LNCaP clone FGC (cell line): Measurements from ENCODE around the gene PHLPP1.

Experiments used
- DNase-seq: peaks from one replicate; pipeline ENCODE4 v3.0.0-alpha.2; 2011; ENCODE audit warnings: low read depth
- H3K4me3 ChIP-seq: 2 replicates; pipeline ENCODE4 v1.5.1; 2011; ENCODE audit warnings: mild to moderate bottlenecking, low read depth, low read length, control low read depth
- TF ChIP-seq, protein P1 (sequence below): IDR thresholded peaks from 2 replicates; pipeline ENCODE4 v1.5.1; 2012; ENCODE audit warnings: mild to moderate bottlenecking; ENCODE audit not compliant: control insufficient read depth, insufficient read depth; ENCODE audit errors: extremely low read depth

Gene PHLPP1

DNA sequence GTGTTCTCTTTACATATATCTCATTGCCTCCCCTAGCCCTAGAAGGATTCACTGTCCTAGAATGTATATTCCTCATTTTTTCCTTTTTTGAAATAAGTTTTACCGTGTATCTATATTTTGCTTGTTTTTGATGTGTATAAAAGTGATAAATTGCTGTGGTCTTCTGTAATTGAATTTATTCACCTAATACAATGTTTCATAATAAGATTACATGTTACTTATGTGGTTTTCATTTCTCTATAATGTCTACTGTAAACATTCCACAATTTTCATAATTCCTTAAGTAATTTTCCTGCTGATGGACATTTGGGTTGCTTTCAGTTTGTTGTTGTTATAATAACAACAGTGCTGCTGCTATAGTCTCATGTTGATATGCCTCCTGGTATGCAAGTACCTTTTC lies 118.2 kb downstream of the PHLPP1 start:
- no peak overlapping the region for H3K4me3 ChIP-seq
- DNase-seq: no peak
- TF ChIP-seq, protein P1, sequence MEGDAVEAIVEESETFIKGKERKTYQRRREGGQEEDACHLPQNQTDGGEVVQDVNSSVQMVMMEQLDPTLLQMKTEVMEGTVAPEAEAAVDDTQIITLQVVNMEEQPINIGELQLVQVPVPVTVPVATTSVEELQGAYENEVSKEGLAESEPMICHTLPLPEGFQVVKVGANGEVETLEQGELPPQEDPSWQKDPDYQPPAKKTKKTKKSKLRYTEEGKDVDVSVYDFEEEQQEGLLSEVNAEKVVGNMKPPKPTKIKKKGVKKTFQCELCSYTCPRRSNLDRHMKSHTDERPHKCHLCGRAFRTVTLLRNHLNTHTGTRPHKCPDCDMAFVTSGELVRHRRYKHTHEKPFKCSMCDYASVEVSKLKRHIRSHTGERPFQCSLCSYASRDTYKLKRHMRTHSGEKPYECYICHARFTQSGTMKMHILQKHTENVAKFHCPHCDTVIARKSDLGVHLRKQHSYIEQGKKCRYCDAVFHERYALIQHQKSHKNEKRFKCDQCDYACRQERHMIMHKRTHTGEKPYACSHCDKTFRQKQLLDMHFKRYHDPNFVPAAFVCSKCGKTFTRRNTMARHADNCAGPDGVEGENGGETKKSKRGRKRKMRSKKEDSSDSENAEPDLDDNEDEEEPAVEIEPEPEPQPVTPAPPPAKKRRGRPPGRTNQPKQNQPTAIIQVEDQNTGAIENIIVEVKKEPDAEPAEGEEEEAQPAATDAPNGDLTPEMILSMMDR: no peak

DNA sequence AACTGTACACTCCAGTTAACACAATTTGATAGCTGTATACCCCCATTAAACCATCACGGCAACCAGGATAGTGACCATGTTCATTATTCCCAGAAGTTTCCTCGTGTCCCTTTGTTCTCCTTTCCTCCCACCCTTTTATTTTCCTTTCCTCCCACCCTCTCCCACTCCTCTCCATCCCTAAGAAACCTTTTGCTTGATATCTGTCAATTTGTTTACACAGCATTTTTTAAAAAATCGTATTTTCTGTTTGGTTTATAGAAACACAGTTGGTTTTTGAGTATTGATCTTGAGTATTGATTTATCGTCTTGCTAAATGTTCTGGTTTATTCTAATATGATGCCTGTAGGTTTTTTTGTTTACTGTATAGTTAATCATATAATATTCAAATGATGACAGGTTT lies 119.4 kb downstream of the PHLPP1 start:
- no peak for DNase-seq
- no peak overlapping the region for H3K4me3 ChIP-seq
- TF ChIP-seq, protein P1: no peak

DNA sequence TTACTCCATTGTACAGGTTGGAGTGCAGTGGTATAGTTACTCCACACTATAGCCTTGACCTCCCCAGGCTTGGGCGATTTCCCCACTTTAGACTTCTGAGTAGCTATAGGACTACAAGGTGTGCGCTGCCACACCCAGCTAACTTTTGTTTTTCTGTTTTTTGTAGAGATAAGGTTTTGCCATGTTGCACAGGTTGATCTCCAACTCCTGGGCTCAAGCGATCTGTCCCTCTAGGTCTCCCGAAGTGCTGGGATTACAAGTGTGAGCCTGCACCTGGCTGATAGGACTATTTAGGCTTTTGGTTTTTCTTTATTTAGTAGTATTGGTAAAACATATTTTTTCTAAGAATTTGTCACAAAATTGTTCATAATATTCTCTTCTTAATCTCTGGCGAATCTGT lies 121.7 kb downstream of the PHLPP1 start:
- DNase-seq: no peak
- TF ChIP-seq, protein P1: no peak
- no peak overlapping the region for H3K4me3 ChIP-seq

DNA sequence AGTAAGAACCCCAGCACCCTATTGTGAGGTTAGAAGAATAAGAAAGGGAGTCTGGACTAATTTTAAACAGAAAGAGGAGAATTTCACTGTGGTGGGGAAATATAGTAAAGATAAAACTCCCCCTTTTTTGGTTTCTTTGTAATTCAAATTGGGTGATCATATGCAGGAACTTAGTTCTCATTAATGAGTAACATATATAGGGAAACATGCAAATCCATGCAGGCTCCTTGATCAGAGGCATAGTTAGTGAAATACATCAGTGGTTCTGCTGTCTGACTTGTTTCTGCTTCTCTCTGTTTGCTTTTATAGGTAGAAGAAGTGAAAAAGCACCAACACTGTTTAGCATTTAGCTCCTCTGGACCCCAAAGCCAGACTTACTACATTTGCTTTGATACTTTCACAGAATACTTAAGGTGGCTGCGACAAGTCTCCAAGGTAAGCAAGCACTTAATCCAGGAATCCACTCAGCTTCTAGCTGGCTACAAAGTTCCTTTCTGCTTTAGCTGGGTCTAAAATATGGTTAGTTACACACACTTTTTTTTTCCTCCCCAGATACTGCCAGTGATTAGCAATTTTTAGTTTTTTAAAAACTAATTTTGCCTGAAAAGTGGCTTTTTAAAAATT lies 123.2 kb downstream of the PHLPP1 start:
- no peak overlapping the region for H3K4me3 ChIP-seq
- no peak for DNase-seq
- TF ChIP-seq, protein P1: no peak

DNA sequence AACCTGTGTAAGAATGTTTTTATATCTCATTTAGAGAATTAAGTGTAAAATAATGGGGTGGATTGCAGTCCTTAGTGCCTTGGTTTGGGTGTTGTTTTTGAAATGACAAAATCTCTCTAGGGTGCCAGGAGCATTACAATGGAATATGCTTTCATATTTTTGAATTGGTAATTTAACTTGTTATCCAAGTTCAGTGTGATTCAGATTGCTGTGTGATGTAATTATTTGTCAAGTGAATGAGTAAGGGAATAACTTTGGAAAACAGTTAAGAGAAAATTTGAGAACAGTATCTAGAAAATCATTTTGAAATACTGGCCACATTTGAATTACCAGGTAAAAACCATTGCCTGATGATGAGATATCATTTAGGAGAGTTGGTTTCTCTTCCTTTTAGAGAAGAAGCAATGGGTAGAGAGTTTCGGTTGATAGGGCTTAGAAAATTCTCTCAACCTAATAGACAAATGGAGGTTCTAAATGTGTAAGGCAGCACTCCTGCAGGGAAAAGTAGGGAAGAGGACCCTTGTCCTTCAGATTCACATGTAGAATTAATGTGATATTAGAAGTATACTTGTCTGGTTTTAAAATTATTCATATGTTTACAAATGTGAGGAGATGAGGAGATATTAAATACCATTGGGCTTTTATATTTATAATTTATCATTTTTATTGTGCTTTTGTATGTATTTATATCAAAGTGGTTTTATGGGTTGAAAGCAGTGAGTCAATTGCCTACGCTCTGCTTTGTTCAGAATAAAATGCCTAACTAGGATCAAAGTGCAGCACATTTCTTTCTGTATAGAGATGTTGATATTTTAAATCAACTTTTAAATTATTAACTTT lies 124.8 kb downstream of the PHLPP1 start:
- DNase-seq: no peak
- TF ChIP-seq, protein P1: no peak
- H3K4me3 ChIP-seq: no peak overlapping the region

DNA sequence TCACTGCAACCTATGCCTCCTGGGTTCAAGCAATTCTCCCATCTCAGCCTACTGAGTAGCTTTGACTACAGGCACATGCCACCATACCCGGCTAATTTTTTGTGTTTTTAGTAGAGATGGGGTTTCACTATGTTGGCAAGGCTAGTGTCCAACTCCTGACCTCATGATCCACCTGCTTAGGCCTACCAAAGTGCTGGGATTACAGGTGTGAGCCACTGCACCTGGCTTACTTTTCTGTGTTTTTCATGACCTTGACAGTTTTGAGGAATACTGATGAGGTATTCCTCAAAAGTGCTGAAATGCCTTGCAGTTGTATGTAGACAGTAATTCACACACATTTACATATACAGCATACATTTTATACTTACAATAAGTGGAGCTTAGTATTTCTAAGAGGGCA lies 126.1 kb downstream of the PHLPP1 start:
- H3K4me3 ChIP-seq: no peak overlapping the region
- TF ChIP-seq, protein P1: no peak

DNA sequence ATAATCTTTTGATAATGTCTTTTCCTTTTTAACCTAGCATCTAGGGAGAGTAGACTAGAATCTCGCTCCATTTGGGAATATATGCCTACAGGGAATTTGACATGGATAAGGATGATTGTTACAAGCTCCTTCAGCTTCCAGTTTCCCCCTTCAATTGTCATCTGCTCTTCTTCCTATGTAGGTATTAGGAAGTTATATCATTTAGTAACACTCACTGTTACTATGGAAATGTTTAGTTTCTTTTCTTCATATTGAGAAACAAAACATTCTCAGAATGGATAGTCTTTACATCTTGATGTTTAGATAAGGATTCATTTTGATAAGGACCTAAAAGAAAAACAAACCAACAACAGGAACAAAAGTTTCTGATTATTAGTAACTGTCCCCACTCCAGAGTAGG lies 127.6 kb downstream of the PHLPP1 start:
- H3K4me3 ChIP-seq: no peak overlapping the region
- no peak for DNase-seq
- TF ChIP-seq, protein P1: no peak

More for the DNA sequence above, 126.1 kb downstream of the PHLPP1 start:
- no peak for DNase-seq
